IMR-90 (cell line): Measurements from ENCODE around the gene DPM1.

Experiments
- CEBPB ChIP-seq: IDR thresholded peaks from 2 replicates; pipeline ENCODE4 v1.6.1; 2012; ENCODE audit warnings: low read depth, low read length, improper control_type of control experiment
- CTCF ChIP-seq: conservative IDR thresholded peaks from 2 replicates; pipeline ENCODE4 v1.5.1; 2012; ENCODE audit warnings: mild to moderate bottlenecking, low read depth, low read length, improper control_type of control experiment
- ELK1 ChIP-seq: fragments of 150-350 bp; IDR thresholded peaks from 2 replicates; pipeline ENCODE4 v1.6.1; 2016; ENCODE audit warnings: low read depth, mild to moderate bottlenecking, low read length, moderate library complexity, borderline replicate concordance
- FOS ChIP-seq: fragments of 150-350 bp; IDR thresholded peaks from 2 replicates; pipeline ENCODE4 v1.6.1; 2016; ENCODE audit warnings: low read depth, low read length
- POLR2A ChIP-seq: IDR thresholded peaks from 2 replicates; pipeline ENCODE4 v1.6.1; 2012; ENCODE audit warnings: mild to moderate bottlenecking, low read depth, low read length
- RCOR1 ChIP-seq: IDR thresholded peaks from 2 replicates; pipeline ENCODE4 v1.6.1; 2012; ENCODE audit warnings: mild to moderate bottlenecking, low read length, improper control_type of control experiment; ENCODE audit not compliant: insufficient replicate concordance
- RFX5 ChIP-seq: IDR thresholded peaks from 2 replicates; pipeline ENCODE4 v1.8.0; 2012; ENCODE audit warnings: low read depth, mild to moderate bottlenecking, low read length, moderate library complexity

GRCh38 chr20:50891138-50891537, 67.2 kb downstream of the DPM1 start:
- no peak for TF ChIP-seq ELK1
- no peak for TF ChIP-seq CTCF
- TF ChIP-seq FOS: no peak
- no peak for TF ChIP-seq POLR2A
- TF ChIP-seq RCOR1: no peak
- TF ChIP-seq RFX5: no peak
- peak; percentile 61; the same call in 1 of the 2 replicates for TF ChIP-seq CEBPB
